Measurements from ENCODE around the gene DRICH1.
A peak's percentile ranks its signal among the peaks of the same experiment; 100 is the strongest.
"Not testable (repeated sequence)": the region's sequence is repeated elsewhere in the genome, so short reads cannot be mapped to it uniquely, and the experiment has no call there.

The DRICH1 gene

GRCh38 chr22:23565915-23566704, 66.0 kb downstream of the DRICH1 start:
- peak; percentile 63 for DNase-seq

GRCh38 chr22:23565305-23565914, 66.7 kb downstream of the DRICH1 start:
- peak; percentile 60 for DNase-seq

GRCh38 chr22:23564276-23564675, 67.8 kb downstream of the DRICH1 start:
- no peak for DNase-seq

GRCh38 chr22:23563111-23563510, 69.0 kb downstream of the DRICH1 start:
- DNase-seq: no peak

- DNase-seq: no peak
Measured at GRCh38 chr22:23562186-23562585, 69.9 kb downstream of the DRICH1 start.

- not testable (repeated sequence) for DNase-seq
Measured at GRCh38 chr22:23561025-23561510, 71.1 kb downstream of the DRICH1 start.

- DNase-seq: not testable (repeated sequence)
Measured at GRCh38 chr22:23560215-23560614, 71.9 kb downstream of the DRICH1 start.
